GM12865 (cell line): Measurements from ENCODE around the gene DIP2C.

Experiments
- DNase-seq: peaks from one replicate; pipeline ENCODE4 v3.0.0; 2010; ENCODE audit warnings: low read depth
- H3K4me3 ChIP-seq: 2 replicates; pipeline ENCODE4 v1.5.1; 2011; ENCODE audit warnings: mild to moderate bottlenecking, low read depth, low read length, control low read depth
- CTCF ChIP-seq: IDR thresholded peaks from 2 replicates; pipeline ENCODE4 v1.5.1; 2011; ENCODE audit warnings: low read length, control low read depth, low read depth, inconsistent platforms; ENCODE audit not compliant: insufficient read depth; ENCODE audit errors: missing control alignments

DIP2C gene

GRCh38 chr10:547591-548081 is 141.8 kb downstream of the DIP2C start:
- TF ChIP-seq CTCF: no peak
- DNase-seq: no peak
- no peak overlapping the region for H3K4me3 ChIP-seq

GRCh38 chr10:546971-547590 is 142.4 kb downstream of the DIP2C start:
- DNase-seq: no peak
- no peak overlapping the region for H3K4me3 ChIP-seq
- no peak for TF ChIP-seq CTCF

GRCh38 chr10:546451-546850 is 143.0 kb downstream of the DIP2C start:
- no peak overlapping the region for H3K4me3 ChIP-seq
- no peak for TF ChIP-seq CTCF

GRCh38 chr10:543862-544822 is 145.3 kb downstream of the DIP2C start:
- H3K4me3 ChIP-seq: no peak overlapping the region
- DNase-seq: no peak
- no peak for TF ChIP-seq CTCF

More at GRCh38 chr10:546451-546850, 143.0 kb downstream of the DIP2C start:
- DNase-seq: no peak

- no peak overlapping the region for H3K4me3 ChIP-seq
- no peak for TF ChIP-seq CTCF
- DNase-seq: no peak
Measured at GRCh38 chr10:543131-543530, 146.3 kb downstream of the DIP2C start.

GRCh38 chr10:541750-542371 is 147.6 kb downstream of the DIP2C start:
- DNase-seq: peak; percentile 49
- no peak overlapping the region for H3K4me3 ChIP-seq
- no peak for TF ChIP-seq CTCF
